RWPE1 (cell line): ENCODE measurements around the gene XYLT2.

Experiments used
- CTCF ChIA-PET: fragments of 350-600 bp; sonication (Branson Sonifier 250); formaldehyde crosslinking; extraction: SDS; loops from one replicate; lab custom pipeline; 2021; lab: Yijun Ruan, JAX
- POLR2A ChIA-PET: fragments of 400-600 bp; formaldehyde crosslinking; extraction: SDS; loops from one replicate; lab custom pipeline; 2020; ENCODE audit warnings: antibody characterized with exemption; ENCODE audit not compliant: low non-redundant PET; lab: Yijun Ruan, JAX
- DNase-seq: peaks from one replicate; pipeline ENCODE4 v3.0.0; 2012; ENCODE audit warnings: low spot score
- H3K27ac ChIP-seq: fragments of 450-650 bp; 2 replicates; pipeline ENCODE4 v1.5.1; 2017
- TF ChIP-seq, protein P1 (sequence below): fragments of 450-650 bp; conservative IDR thresholded peaks from 2 replicates; pipeline ENCODE4 v1.5.1; 2017; ENCODE audit warnings: low read depth, mild to moderate bottlenecking

Gene XYLT2

DNA sequence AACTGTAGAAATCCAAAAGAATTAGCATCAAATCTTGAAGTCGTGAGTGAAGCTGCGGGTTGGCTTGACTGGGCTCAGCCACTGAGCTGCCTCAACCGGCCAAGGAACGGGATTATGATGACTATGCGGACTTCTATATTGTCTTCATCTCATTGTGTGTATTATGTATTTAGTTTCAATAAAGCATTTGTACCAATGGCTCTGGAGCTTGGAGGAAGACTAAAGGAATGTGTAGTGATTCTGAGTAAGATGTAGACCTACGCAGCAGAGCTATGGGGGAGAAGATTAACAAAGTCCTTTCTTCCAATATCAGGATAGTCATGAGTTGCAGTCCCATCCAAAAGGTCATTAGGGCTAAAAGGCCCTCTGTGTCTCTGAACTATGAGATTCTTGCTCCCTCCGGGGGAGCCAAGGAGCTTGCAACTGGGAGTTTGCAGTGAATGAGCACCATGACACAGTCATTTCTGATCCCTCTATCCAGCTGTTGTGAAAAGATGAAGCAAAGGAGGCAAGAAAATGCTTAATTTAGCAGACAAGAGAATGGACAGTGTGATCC lies 35.4 kb downstream of the XYLT2 start:
- no peak for DNase-seq
- CTCF ChIA-PET = interaction anchor here (0.6 to 2.0 kb wide), 3 partner anchors 16 to 98 kb away, joined by 4 to 7 read pairs (median 4); partner anchors contain the start of gene LRRC59
- no peak overlapping the region for H3K27ac ChIP-seq
- POLR2A ChIA-PET = no interaction called here
- TF ChIP-seq, protein P1, sequence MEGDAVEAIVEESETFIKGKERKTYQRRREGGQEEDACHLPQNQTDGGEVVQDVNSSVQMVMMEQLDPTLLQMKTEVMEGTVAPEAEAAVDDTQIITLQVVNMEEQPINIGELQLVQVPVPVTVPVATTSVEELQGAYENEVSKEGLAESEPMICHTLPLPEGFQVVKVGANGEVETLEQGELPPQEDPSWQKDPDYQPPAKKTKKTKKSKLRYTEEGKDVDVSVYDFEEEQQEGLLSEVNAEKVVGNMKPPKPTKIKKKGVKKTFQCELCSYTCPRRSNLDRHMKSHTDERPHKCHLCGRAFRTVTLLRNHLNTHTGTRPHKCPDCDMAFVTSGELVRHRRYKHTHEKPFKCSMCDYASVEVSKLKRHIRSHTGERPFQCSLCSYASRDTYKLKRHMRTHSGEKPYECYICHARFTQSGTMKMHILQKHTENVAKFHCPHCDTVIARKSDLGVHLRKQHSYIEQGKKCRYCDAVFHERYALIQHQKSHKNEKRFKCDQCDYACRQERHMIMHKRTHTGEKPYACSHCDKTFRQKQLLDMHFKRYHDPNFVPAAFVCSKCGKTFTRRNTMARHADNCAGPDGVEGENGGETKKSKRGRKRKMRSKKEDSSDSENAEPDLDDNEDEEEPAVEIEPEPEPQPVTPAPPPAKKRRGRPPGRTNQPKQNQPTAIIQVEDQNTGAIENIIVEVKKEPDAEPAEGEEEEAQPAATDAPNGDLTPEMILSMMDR = no peak

DNA sequence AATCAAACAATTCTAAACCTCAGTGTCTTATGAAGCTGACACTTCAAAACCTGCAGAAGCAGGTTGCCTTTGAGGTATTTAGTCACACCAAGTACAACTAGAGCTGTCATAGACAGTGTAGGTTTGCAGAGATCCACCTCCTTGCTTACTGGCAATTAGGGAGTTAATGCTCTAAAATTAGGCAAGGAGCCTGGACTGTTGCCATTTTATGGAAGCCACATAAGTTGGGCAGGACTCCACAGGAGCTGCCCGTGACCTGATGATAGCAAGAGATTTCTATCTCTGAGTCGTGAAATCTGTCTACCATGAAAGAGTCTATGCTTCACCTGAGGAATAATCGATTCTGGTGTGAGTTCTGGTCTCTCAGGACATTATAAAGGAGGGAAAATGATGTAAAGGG lies 36.0 kb downstream of the XYLT2 start:
- ChIA-PET CTCF (interaction anchor here (0.8 to 2.0 kb wide), 2 partner anchors 16 to 97 kb away, joined by 4 to 7 read pairs; partner anchors contain the start of gene LRRC59), POLR2A (no interaction called here)
- no peak for DNase-seq
- TF ChIP-seq, protein P1 = no peak
- H3K27ac ChIP-seq = no peak overlapping the region

DNA sequence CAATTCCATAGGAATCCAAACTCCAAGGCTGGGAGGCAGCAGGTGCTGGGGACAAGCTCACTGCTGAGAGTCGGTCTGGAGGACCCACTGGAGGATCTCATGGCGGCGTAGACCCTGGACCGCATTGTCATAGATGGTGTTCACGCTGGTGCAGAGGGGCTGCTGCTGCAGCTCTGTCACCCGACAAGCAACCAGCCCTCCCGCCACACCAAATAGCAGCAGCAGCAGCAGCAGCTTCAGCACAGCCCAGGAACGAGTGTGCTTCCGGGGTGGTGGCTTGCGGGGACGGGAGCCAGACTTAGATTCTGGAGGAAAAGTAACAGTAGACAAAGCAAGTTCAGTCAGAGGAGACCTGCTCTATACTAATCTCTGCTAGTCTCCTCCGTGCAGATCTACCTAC lies 37.0 kb downstream of the XYLT2 start:
- ChIA-PET POLR2A (no interaction called here), CTCF (no interaction called here)
- H3K27ac ChIP-seq = peak overlapping the region; percentile 17
- TF ChIP-seq, protein P1 = no peak
- no peak for DNase-seq

DNA sequence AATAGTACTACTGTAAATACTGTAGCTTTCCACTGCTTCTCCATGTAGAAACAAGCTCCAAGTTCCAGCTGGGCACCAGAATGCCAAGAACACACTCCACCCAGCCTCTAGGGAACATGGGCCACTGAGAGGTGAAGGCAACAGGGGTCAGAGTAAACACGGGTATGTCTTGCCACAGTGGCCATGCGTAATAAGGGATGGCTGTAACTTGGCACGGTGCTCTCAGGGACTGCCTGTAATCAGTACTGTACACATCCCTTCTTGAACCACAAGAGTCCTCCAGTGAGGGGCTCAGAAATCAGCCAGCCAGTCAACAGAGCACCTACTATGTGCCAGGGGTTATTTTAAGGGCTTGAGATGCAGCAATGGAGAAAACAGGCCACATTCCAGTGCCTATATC lies 40.6 kb downstream of the XYLT2 start:
- TF ChIP-seq, protein P1 = no peak
- CTCF ChIA-PET = no interaction called here
- no peak overlapping the region for H3K27ac ChIP-seq
- DNase-seq = no peak
- POLR2A ChIA-PET = no interaction called here

DNA sequence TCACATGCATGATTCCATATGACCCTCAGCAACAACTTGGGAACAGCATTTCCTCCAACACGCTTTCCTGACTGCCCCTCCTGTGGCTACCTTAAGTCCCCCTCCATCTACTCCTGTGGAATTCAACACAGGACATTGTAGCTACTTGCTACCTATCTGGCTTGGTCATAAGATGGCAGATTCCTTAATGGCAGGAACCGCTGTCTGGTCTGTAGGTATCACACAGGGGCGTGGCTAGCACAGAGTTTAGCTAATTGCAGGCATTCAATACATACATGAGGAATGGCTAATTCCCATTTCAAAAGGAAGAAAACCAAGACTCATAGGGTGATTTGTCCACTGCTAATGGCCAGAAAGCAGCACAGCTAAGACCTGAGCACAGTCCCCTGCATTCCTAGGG lies 42.8 kb downstream of the XYLT2 start:
- ChIA-PET CTCF (interaction anchor here (0.8 to 1.2 kb wide), 2 partner anchors 9 to 296 kb away, joined by 3 read pairs; partner anchors contain the start of gene LRRC59), POLR2A (interaction anchor here (0.5 kb wide), 1 partner anchor 16 kb away, joined by 3 read pairs; no protein-coding TSS in a partner anchor)
- TF ChIP-seq, protein P1 = no peak
- DNase-seq = no peak
- H3K27ac ChIP-seq = no peak overlapping the region

DNA sequence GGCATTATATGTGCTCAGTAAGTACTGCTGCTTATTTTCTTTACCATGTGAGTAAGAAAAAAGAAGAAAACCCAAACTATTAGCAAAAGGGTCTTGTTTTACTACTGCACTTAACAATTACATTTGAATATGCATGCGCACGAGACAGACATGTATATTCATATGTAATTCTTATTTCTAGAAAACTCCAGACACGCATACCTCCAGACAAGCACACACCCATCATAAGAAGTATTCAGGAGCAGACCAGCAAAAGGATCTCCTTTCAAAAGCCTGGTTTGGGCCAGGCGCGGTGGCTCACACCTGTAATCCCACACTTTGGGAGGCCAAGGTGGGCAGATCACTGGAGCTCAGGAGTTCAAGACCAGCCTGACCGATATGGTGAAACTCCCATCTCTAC lies 43.6 kb downstream of the XYLT2 start:
- DNase-seq = no peak
- POLR2A ChIA-PET = no interaction called here
- no peak overlapping the region for H3K27ac ChIP-seq
- CTCF ChIA-PET = interaction anchor here (0.6 kb wide), 1 partner anchor 111 kb away, joined by 3 read pairs; no protein-coding TSS in a partner anchor
- TF ChIP-seq, protein P1 = no peak
